OCI-LY3 (cell line): ENCODE results near the gene PPT2.

Experiments
- H2AFZ ChIP-seq: fragments of 200-600, 300-600 bp; shearing (Covaris generic); 2 replicates; pipeline ENCODE4 v1.6.0; 2014; ENCODE audit warnings: antibody characterized with exemption, low read depth, low read length
- H3K27ac ChIP-seq: fragments of 200-600, 300-600 bp; sonication (generic); 2 replicates; pipeline ENCODE4 v1.5.1; 2014; ENCODE audit warnings: mild to moderate bottlenecking, low read length, moderate library complexity, mixed read lengths
- H3K27me3 ChIP-seq: fragments of 200-600, 300-600 bp; sonication (generic); 2 replicates; pipeline ENCODE4 v1.6.1; 2014; ENCODE audit warnings: low read depth, low read length, mixed read lengths
- H3K36me3 ChIP-seq: fragments of 200-600, 300-600 bp; sonication (generic); replicated peaks from 2 replicates; pipeline ENCODE3; 2014; ENCODE audit warnings: low read depth, low read length, mixed read lengths
- H3K4me1 ChIP-seq: fragments of 300-600, 200-600 bp; sonication (generic); 2 replicates; pipeline ENCODE4 v1.6.1; 2014; ENCODE audit warnings: low read length, mixed read lengths
- H3K4me2 ChIP-seq: fragments of 200-600, 300-600 bp; sonication (generic); 2 replicates; pipeline ENCODE4 v1.6.1; 2014; ENCODE audit warnings: low read length, mixed read lengths
- H3K4me3 ChIP-seq: fragments of 300-600, 200-600 bp; sonication (generic); 2 replicates; pipeline ENCODE4 v1.5.1; 2014; ENCODE audit warnings: antibody characterized with exemption, mild to moderate bottlenecking, low read length, moderate library complexity
- H3K79me2 ChIP-seq: fragments of 300-600, 200-600 bp; shearing (Covaris generic); 2 replicates; pipeline ENCODE4 v1.6.1; 2014; ENCODE audit warnings: mild to moderate bottlenecking, low read length, mixed read lengths
- H3K9ac ChIP-seq: fragments of 300-600, 200-600 bp; shearing (Covaris generic); 2 replicates; pipeline ENCODE4 v1.6.0; 2014; ENCODE audit warnings: mild to moderate bottlenecking, low read length, moderate library complexity
- H3K9me3 ChIP-seq: fragments of 200-600, 300-600 bp; shearing (Covaris generic); 2 replicates; pipeline ENCODE4 v1.6.1; 2014; ENCODE audit warnings: low read length, mixed read lengths; ENCODE audit not compliant: insufficient read depth
- H4K20me1 ChIP-seq: fragments of 200-600, 300-600 bp; sonication (generic); 2 replicates; pipeline ENCODE4 v1.6.1; 2016; ENCODE audit warnings: low read length, mixed read lengths; ENCODE audit not compliant: insufficient read depth
- CTCF ChIP-seq: fragments of 200-600, 300-600 bp; sonication (generic); IDR thresholded peaks from 2 replicates; pipeline ENCODE4 v1.5.1; 2014; ENCODE audit warnings: antibody characterized with exemption, low read length, low read depth
- EZH2phosphoT487 ChIP-seq: fragments of 200-600 bp; shearing (Covaris generic); IDR thresholded peaks from 2 replicates; pipeline ENCODE4 v1.6.1; 2018; ENCODE audit warnings: antibody characterized with exemption, mixed run types, low read depth

The PPT2 gene

GRCh38 chr6:32115623-32116022, 38.3 kb upstream of the PPT2 start:
- no peak overlapping the region for H3K9ac ChIP-seq
- H3K36me3 ChIP-seq, result peaks cover 6% of the 10 kb centered on the region
- no peak overlapping the region for H2AFZ ChIP-seq
- H3K79me2 ChIP-seq, result no peaks in the 10 kb centered on the region
- no peaks in the 10 kb centered on the region for H3K9me3 ChIP-seq
- TF ChIP-seq CTCF (no peak), EZH2phosphoT487 (no peak)
- no peaks in the 10 kb centered on the region; the same call in 1 of the 2 replicates for H3K4me1 ChIP-seq
- H3K4me2 ChIP-seq, result no peak overlapping the region
- H3K27me3 ChIP-seq, result no peaks in the 10 kb centered on the region
- H4K20me1 ChIP-seq, result no peaks in the 10 kb centered on the region
- no peak overlapping the region for H3K4me3 ChIP-seq
- H3K27ac ChIP-seq, result no peak overlapping the region

GRCh38 chr6:32116674-32117073, 37.3 kb upstream of the PPT2 start:
- no peak overlapping the region for H3K4me3 ChIP-seq
- H3K79me2 ChIP-seq, result no peaks in the 10 kb centered on the region
- H2AFZ ChIP-seq, result no peak overlapping the region
- no peaks in the 10 kb centered on the region for H3K9me3 ChIP-seq
- no peak overlapping the region for H3K9ac ChIP-seq
- peaks cover 9% of the 10 kb centered on the region for H3K36me3 ChIP-seq
- H3K27me3 ChIP-seq, result no peaks in the 10 kb centered on the region
- no peak overlapping the region for H3K4me2 ChIP-seq
- no peaks in the 10 kb centered on the region for H4K20me1 ChIP-seq
- H3K4me1 ChIP-seq, result no peaks in the 10 kb centered on the region; the same call in 1 of the 2 replicates
- TF ChIP-seq CTCF (peak; percentile 25), EZH2phosphoT487 (no peak)
- no peak overlapping the region for H3K27ac ChIP-seq

DNA sequence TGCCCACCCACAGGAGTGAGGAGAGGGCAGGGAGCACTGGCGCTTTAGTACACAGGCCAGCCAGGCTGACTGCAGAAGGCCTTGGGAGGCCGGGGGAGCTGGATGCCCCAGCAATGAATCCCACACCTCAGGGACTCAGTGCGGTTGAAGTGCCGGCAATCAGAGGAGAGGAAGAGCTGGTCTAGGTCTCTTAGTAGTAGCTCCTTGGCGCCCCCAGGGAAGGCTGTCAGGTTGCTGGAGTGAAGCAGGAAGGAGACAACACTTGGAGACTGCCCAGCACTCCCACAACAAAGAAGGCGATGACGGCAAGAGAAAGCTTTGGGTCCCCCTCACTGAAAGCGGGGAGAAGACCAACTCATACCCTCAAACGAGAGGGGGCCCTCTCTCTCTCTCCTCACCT, 36.5 kb upstream of the PPT2 start:
- no peak overlapping the region for H3K4me3 ChIP-seq
- no peak overlapping the region for H3K4me2 ChIP-seq
- TF ChIP-seq CTCF (no peak), EZH2phosphoT487 (no peak)
- no peak overlapping the region for H3K9ac ChIP-seq
- H3K27ac ChIP-seq, result no peak overlapping the region
- no peaks in the 10 kb centered on the region; the same call in 1 of the 2 replicates for H3K4me1 ChIP-seq
- no peaks in the 10 kb centered on the region for H3K27me3 ChIP-seq
- H3K9me3 ChIP-seq, result no peaks in the 10 kb centered on the region
- no peaks in the 10 kb centered on the region for H4K20me1 ChIP-seq
- H3K79me2 ChIP-seq, result no peaks in the 10 kb centered on the region
- peaks cover 9% of the 10 kb centered on the region for H3K36me3 ChIP-seq
- H2AFZ ChIP-seq, result no peak overlapping the region

GRCh38 chr6:32118782-32119628, 34.9 kb upstream of the PPT2 start:
- no peak overlapping the region for H3K4me3 ChIP-seq
- H3K9ac ChIP-seq, result no peak overlapping the region
- peaks cover 9% of the 10 kb centered on the region for H3K36me3 ChIP-seq
- no peak overlapping the region for H3K27ac ChIP-seq
- no peaks in the 10 kb centered on the region for H3K9me3 ChIP-seq
- no peaks in the 10 kb centered on the region for H4K20me1 ChIP-seq
- no peak overlapping the region for H2AFZ ChIP-seq
- no peaks in the 10 kb centered on the region for H3K79me2 ChIP-seq
- H3K4me1 ChIP-seq, result no peaks in the 10 kb centered on the region; the same call in 1 of the 2 replicates
- H3K27me3 ChIP-seq, result no peaks in the 10 kb centered on the region
- TF ChIP-seq EZH2phosphoT487, result no peak
- TF ChIP-seq CTCF, result peak; percentile 77
- no peak overlapping the region for H3K4me2 ChIP-seq
